Activated T-helper 2 cell treated with anti-CD3 and anti-CD28 coated beads, Interferon-gamma antibody, Interleukin-2, Interleukin-4, amounts not matched to agents 10 μg/mL and 5 μg/mL and 100 μg/mL, durations not matched to agents 14 hours and 24 hours and 36 hours (primary cell): ENCODE results near the gene ZMYND12. TPM values are rescaled to one million over a fixed set of nuclear protein-coding genes. Genes with fewer than 3 reads are reported as not detected.

Experiments
- DNase-seq: peaks from one replicate; pipeline ENCODE4 v3.0.0; 2021; ENCODE audit warnings: low spot score
- H3K27ac Mint-ChIP-seq: one replicate; pipeline ENCODE4 v1.8.0; 2021; ENCODE audit warnings: mixed read lengths
- H3K27me3 Mint-ChIP-seq: one replicate; pipeline ENCODE4 v1.8.0; 2021; ENCODE audit warnings: low read depth, mixed read lengths
- H3K36me3 Mint-ChIP-seq: one replicate; pipeline ENCODE4 v1.8.0; 2021; ENCODE audit warnings: low read depth, mixed read lengths
- H3K4me1 Mint-ChIP-seq: one replicate; pipeline ENCODE4 v1.8.0; 2021; ENCODE audit warnings: low read depth, mixed read lengths
- H3K4me3 Mint-ChIP-seq: one replicate; pipeline ENCODE4 v1.8.0; 2021; ENCODE audit warnings: low read depth, mild to moderate bottlenecking, moderate library complexity, mixed read lengths
- H3K9me3 Mint-ChIP-seq: one replicate; pipeline ENCODE4 v1.8.0; 2021; ENCODE audit warnings: mixed read lengths
- intact Hi-C: fragments of 100-400 bp; cut with micrococcal nuclease; formaldehyde crosslinking; loops from one replicate; pipeline ENCODE4 v1.15.1; 2023
- total RNA-seq: library from RNA; stranded (reverse); gene quantifications from 2 replicates; pipeline ENCODE4 v1.2.3, GENCODE V29; 2022

The ZMYND12 gene
- total RNA-seq, 1 donor from 2014 or later: 0.11 TPM

GRCh38 chr1:42414551-42415496, 41.0 kb downstream of the ZMYND12 start:
- intact Hi-C loops: no loop called here
- Mint-ChIP-seq H3K27me3 (no peaks in the 10 kb centered on the region), H3K4me3 (no peak overlapping the region), H3K27ac (no peak overlapping the region), H3K4me1 (no peaks in the 10 kb centered on the region), H3K36me3 (no peaks in the 10 kb centered on the region), H3K9me3 (no peaks in the 10 kb centered on the region)
- DNase-seq: no peak

- Mint-ChIP-seq H3K4me1 (no peaks in the 10 kb centered on the region), H3K27me3 (no peaks in the 10 kb centered on the region), H3K27ac (no peak overlapping the region), H3K9me3 (no peaks in the 10 kb centered on the region), H3K36me3 (no peaks in the 10 kb centered on the region), H3K4me3 (no peak overlapping the region)
- intact Hi-C loops: no loop called here
- no peak for DNase-seq
These were observed 51.9 kb downstream of the ZMYND12 start for GRCh38 chr1:42403880-42404400.

GRCh38 chr1:42399315-42400100, 56.3 kb downstream of the ZMYND12 start:
- no peak overlapping the region for H3K27ac Mint-ChIP-seq
- intact Hi-C loops: no loop called here
- peaks cover 2% of the 10 kb centered on the region for H3K27me3 Mint-ChIP-seq
- H3K4me3 Mint-ChIP-seq: no peak overlapping the region
- no peaks in the 10 kb centered on the region for H3K4me1 Mint-ChIP-seq
- DNase-seq: no peak
- H3K9me3 Mint-ChIP-seq: no peaks in the 10 kb centered on the region
- no peaks in the 10 kb centered on the region for H3K36me3 Mint-ChIP-seq

GRCh38 chr1:42392967-42393848, 62.6 kb downstream of the ZMYND12 start:
- Mint-ChIP-seq H3K27ac (no peak overlapping the region), H3K36me3 (no peaks in the 10 kb centered on the region), H3K9me3 (no peaks in the 10 kb centered on the region), H3K27me3 (peaks cover 2% of the 10 kb centered on the region), H3K4me3 (no peak overlapping the region), H3K4me1 (peaks cover 5% of the 10 kb centered on the region)
- intact Hi-C loops: no loop called here
- DNase-seq: no peak

GRCh38 chr1:42392255-42392654, 63.6 kb downstream of the ZMYND12 start:
- DNase-seq: no peak
- Mint-ChIP-seq H3K9me3 (no peaks in the 10 kb centered on the region), H3K4me3 (no peak overlapping the region), H3K4me1 (peaks cover 5% of the 10 kb centered on the region), H3K36me3 (no peaks in the 10 kb centered on the region), H3K27me3 (peaks cover 2% of the 10 kb centered on the region), H3K27ac (no peak overlapping the region)
- intact Hi-C loops: no loop called here

- H3K36me3 Mint-ChIP-seq: no peaks in the 10 kb centered on the region
- peaks cover 20% of the 10 kb centered on the region for H3K27me3 Mint-ChIP-seq
- no peak for DNase-seq
- H3K27ac Mint-ChIP-seq: no peak overlapping the region
- H3K4me3 Mint-ChIP-seq: no peak overlapping the region
- intact Hi-C loops: no loop called here
- H3K4me1 Mint-ChIP-seq: peaks cover 2% of the 10 kb centered on the region
- H3K9me3 Mint-ChIP-seq: no peaks in the 10 kb centered on the region
These were observed 69.8 kb downstream of the ZMYND12 start for GRCh38 chr1:42386051-42386450.

- no peak for DNase-seq
- Mint-ChIP-seq H3K4me3 (no peak overlapping the region), H3K27ac (no peak overlapping the region), H3K9me3 (no peaks in the 10 kb centered on the region), H3K4me1 (peaks cover 2% of the 10 kb centered on the region), H3K27me3 (peaks cover 20% of the 10 kb centered on the region), H3K36me3 (no peaks in the 10 kb centered on the region)
- intact Hi-C loops: no loop called here
These were observed 70.5 kb downstream of the ZMYND12 start for GRCh38 chr1:42385283-42385682.

GRCh38 chr1:42381280-42381673, 74.5 kb downstream of the ZMYND12 start:
- intact Hi-C loops: loop anchor here (5.0 kb wide), 1 partner anchor 44 kb away; the partner anchor contains the start of gene FOXJ3
- DNase-seq: no peak
- Mint-ChIP-seq H3K4me3 (peak overlapping the region; percentile 78), H3K36me3 (no peaks in the 10 kb centered on the region), H3K27me3 (peaks cover 41% of the 10 kb centered on the region), H3K27ac (no peak overlapping the region), H3K9me3 (no peaks in the 10 kb centered on the region), H3K4me1 (peaks cover 2% of the 10 kb centered on the region)

- H3K4me1 Mint-ChIP-seq: peaks cover 2% of the 10 kb centered on the region
- H3K4me3 Mint-ChIP-seq: peak within 1 kb of the TSS; percentile 78
- no peaks in the 10 kb centered on the region for H3K9me3 Mint-ChIP-seq
- peaks cover 41% of the 10 kb centered on the region for H3K27me3 Mint-ChIP-seq
- intact Hi-C loops: loop anchor here (5.0 kb wide), 1 partner anchor 43 kb away; the partner anchor contains the start of gene FOXJ3
- H3K27ac Mint-ChIP-seq: no peak within 1 kb of the TSS
- DNase-seq: peak; percentile 35
- no peaks in the 10 kb centered on the region for H3K36me3 Mint-ChIP-seq
These were observed 75.1 kb downstream of the ZMYND12 start, which contains the start of gene RIMKLA for GRCh38 chr1:42380586-42381279. Gene RIMKLA (plus strand): TSS chr1:42380792. CDS start chr1:42380935, 143 bp downstream.
